IMR-90 (cell line): ENCODE results near the gene RALGPS1. TPM values are rescaled to one million over a fixed set of nuclear protein-coding genes. Genes with fewer than 3 reads are reported as not detected.
A peak's percentile ranks its signal among the peaks of the same experiment; 100 is the strongest.

ENCODE experiments used
- ATAC-seq: fragments of 200-7000 bp; cut with Tn5 transposase; 2 replicates; pipeline ENCODE4 v1.9.1; 2020; ENCODE audit warnings: low read depth, mild to moderate bottlenecking, moderate library complexity
- BruUV-seq: library from RNA; stranded (reverse); fragments of 400-500 nt; replicated peaks from 2 replicates; lab custom pipeline; 2021; lab: Mats Ljungman, UMichigan
- CTCF ChIA-PET: fragments of 300-600 bp; formaldehyde crosslinking; extraction: SDS; loops from one replicate; lab custom pipeline; 2021; ENCODE audit warnings: antibody characterized with exemption; lab: Yijun Ruan, JAX
- POLR2A ChIA-PET: fragments of 300-600 bp; sonication (Branson Sonifier 250); formaldehyde crosslinking; loops from one replicate; lab custom pipeline; 2022; ENCODE audit warnings: antibody characterized with exemption; ENCODE audit not compliant: unreplicated experiment; lab: Charles Lee
- DNase-seq: peaks from one replicate; pipeline ENCODE4 v3.0.0; 2013
- H2AFZ ChIP-seq: replicated peaks from 2 replicates; pipeline ENCODE3; 2013; ENCODE audit warnings: low read length, mild to moderate bottlenecking; ENCODE audit not compliant: poor library complexity
- H2AK5ac ChIP-seq: 2 replicates; pipeline ENCODE4 v1.6.1; 2013; ENCODE audit warnings: low read depth, low read length, inconsistent platforms
- H2AK9ac ChIP-seq: replicated peaks from 2 replicates; pipeline ENCODE3; 2013; ENCODE audit warnings: mild to moderate bottlenecking, low read depth, low read length, moderate library complexity; ENCODE audit not compliant: poor library complexity
- H2BK120ac ChIP-seq: 2 replicates; pipeline ENCODE4 v1.6.1; 2013; ENCODE audit warnings: low read depth, low read length, inconsistent platforms
- H2BK15ac ChIP-seq: 3 replicates; pipeline ENCODE4 v1.6.1; 2013; ENCODE audit warnings: low read depth, low read length, inconsistent platforms
- H2BK20ac ChIP-seq: 2 replicates; pipeline ENCODE4 v1.6.1; 2013; ENCODE audit warnings: low read depth, mild to moderate bottlenecking, inconsistent platforms, low read length, moderate library complexity
- H2BK5ac ChIP-seq: 2 replicates; pipeline ENCODE4 v1.6.1; 2013; ENCODE audit warnings: mild to moderate bottlenecking, low read depth, low read length, inconsistent platforms; ENCODE audit not compliant: poor library complexity, severe bottlenecking
- H3K14ac ChIP-seq: replicated peaks from 2 replicates; pipeline ENCODE4 v1.6.1; 2013; ENCODE audit warnings: low read depth, low read length, inconsistent platforms
- H3K18ac ChIP-seq: 2 replicates; pipeline ENCODE4 v1.6.1; 2013; ENCODE audit warnings: low read depth, low read length, control low read depth
- H3K23ac ChIP-seq: 2 replicates; pipeline ENCODE4 v1.6.1; 2013; ENCODE audit warnings: low read depth, low read length, inconsistent platforms
- H3K27ac ChIP-seq: 2 replicates; pipeline ENCODE4 v1.5.1; 2013; ENCODE audit warnings: mild to moderate bottlenecking, control low read depth, low read length; ENCODE audit not compliant: insufficient read depth
- H3K27me3 ChIP-seq: 2 replicates; pipeline ENCODE4 v1.6.1; 2013; ENCODE audit warnings: low read length; ENCODE audit not compliant: control insufficient read depth, insufficient read depth
- H3K36me3 ChIP-seq: 2 replicates; pipeline ENCODE4 v1.6.1; 2013; ENCODE audit warnings: low read length, mixed read lengths; ENCODE audit not compliant: control insufficient read depth, insufficient read depth
- H3K4ac ChIP-seq: 2 replicates; pipeline ENCODE4 v1.6.1; 2013; ENCODE audit warnings: low read depth, low read length, inconsistent platforms
- H3K4me1 ChIP-seq: 2 replicates; pipeline ENCODE4 v1.6.1; 2013; ENCODE audit warnings: low read length, mixed read lengths; ENCODE audit not compliant: control insufficient read depth, insufficient read depth
- H3K4me2 ChIP-seq: 2 replicates; pipeline ENCODE4 v1.6.1; 2013; ENCODE audit warnings: low read depth, mild to moderate bottlenecking, control low read depth, low read length, moderate library complexity
- H3K4me3 ChIP-seq: 2 replicates; pipeline ENCODE4 v1.5.1; 2013; ENCODE audit warnings: low read depth, mild to moderate bottlenecking, control low read depth, low read length, moderate library complexity; ENCODE audit not compliant: insufficient read depth
- H3K56ac ChIP-seq: 2 replicates; pipeline ENCODE4 v1.6.1; 2013; ENCODE audit warnings: low read length, inconsistent platforms; ENCODE audit not compliant: insufficient read depth; ENCODE audit errors: extremely low read depth
- H3K79me1 ChIP-seq, 2 experiments: 2 replicates each; pipeline ENCODE4 v1.6.1; 2013; ENCODE audit warnings: low read length in 2 of 2, inconsistent platforms in 1 of 2, low read depth in 1 of 2
- H3K9ac ChIP-seq: 2 replicates; pipeline ENCODE4 v1.6.1; 2013; ENCODE audit warnings: low read depth, low read length, control low read depth
- H3K9me1 ChIP-seq: 2 replicates; pipeline ENCODE4 v1.6.1; 2013; ENCODE audit warnings: low read length, inconsistent platforms; ENCODE audit not compliant: insufficient read depth
- H3K9me3 ChIP-seq: 2 replicates; pipeline ENCODE4 v1.6.1; 2013; ENCODE audit warnings: low read length; ENCODE audit not compliant: control insufficient read depth, insufficient read depth
- H4K20me1 ChIP-seq: 2 replicates; pipeline ENCODE4 v1.6.1; 2013; ENCODE audit warnings: low read length, inconsistent platforms; ENCODE audit not compliant: insufficient read depth
- H4K5ac ChIP-seq: 2 replicates; pipeline ENCODE4 v1.6.1; 2013; ENCODE audit warnings: mild to moderate bottlenecking, low read depth, low read length, control low read depth
- H4K8ac ChIP-seq, 2 experiments: 2 replicates each; pipeline ENCODE4 v1.6.1; 2013; ENCODE audit warnings: low read depth in 2 of 2, low read length in 2 of 2, control low read depth in 1 of 2, inconsistent platforms in 1 of 2
- H4K91ac ChIP-seq: 2 replicates; pipeline ENCODE4 v1.6.1; 2013; ENCODE audit warnings: low read depth, low read length, inconsistent platforms; ENCODE audit not compliant: insufficient read depth
- BHLHE40 ChIP-seq: fragments of 150-350 bp; IDR thresholded peaks from 2 replicates; pipeline ENCODE4 v1.6.1; 2016; ENCODE audit warnings: mild to moderate bottlenecking, low read depth, low read length
- CEBPB ChIP-seq: IDR thresholded peaks from 2 replicates; pipeline ENCODE4 v1.6.1; 2012; ENCODE audit warnings: low read depth, low read length, improper control_type of control experiment
- CHD1 ChIP-seq: IDR thresholded peaks from 2 replicates; pipeline ENCODE4 v1.6.1; 2012; ENCODE audit warnings: low read depth, low read length, improper control_type of control experiment
- CTCF ChIP-seq: conservative IDR thresholded peaks from 2 replicates; pipeline ENCODE4 v1.5.1; 2012; ENCODE audit warnings: mild to moderate bottlenecking, low read depth, low read length, improper control_type of control experiment
- ELK1 ChIP-seq: fragments of 150-350 bp; IDR thresholded peaks from 2 replicates; pipeline ENCODE4 v1.6.1; 2016; ENCODE audit warnings: low read depth, mild to moderate bottlenecking, low read length, moderate library complexity, borderline replicate concordance
- FOS ChIP-seq: fragments of 150-350 bp; IDR thresholded peaks from 2 replicates; pipeline ENCODE4 v1.6.1; 2016; ENCODE audit warnings: low read depth, low read length
- MAFK ChIP-seq: IDR thresholded peaks from 2 replicates; pipeline ENCODE4 v1.6.1; 2012; ENCODE audit warnings: low read depth, low read length, improper control_type of control experiment
- MAZ ChIP-seq: IDR thresholded peaks from 2 replicates; pipeline ENCODE4 v1.6.1; 2012; ENCODE audit warnings: low read depth, mild to moderate bottlenecking, low read length, improper control_type of control experiment, moderate library complexity, borderline replicate concordance
- MXI1 ChIP-seq: IDR thresholded peaks from 2 replicates; pipeline ENCODE4 v1.6.1; 2012; ENCODE audit warnings: low read depth, mild to moderate bottlenecking, low read length, moderate library complexity, borderline replicate concordance
- NFE2L2 ChIP-seq: fragments of 150-350 bp; IDR thresholded peaks from 2 replicates; pipeline ENCODE4 v1.6.1; 2016; ENCODE audit warnings: low read depth, mild to moderate bottlenecking, low read length
- POLR2A ChIP-seq: IDR thresholded peaks from 2 replicates; pipeline ENCODE4 v1.6.1; 2012; ENCODE audit warnings: mild to moderate bottlenecking, low read depth, low read length
- RAD21 ChIP-seq: IDR thresholded peaks from 2 replicates; pipeline ENCODE4 v1.6.1; 2012; ENCODE audit warnings: low read length, improper control_type of control experiment
- RCOR1 ChIP-seq: IDR thresholded peaks from 2 replicates; pipeline ENCODE4 v1.6.1; 2012; ENCODE audit warnings: mild to moderate bottlenecking, low read length, improper control_type of control experiment; ENCODE audit not compliant: insufficient replicate concordance
- RFX5 ChIP-seq: IDR thresholded peaks from 2 replicates; pipeline ENCODE4 v1.8.0; 2012; ENCODE audit warnings: low read depth, mild to moderate bottlenecking, low read length, moderate library complexity
- SMC3 ChIP-seq: fragments of 150-350 bp; IDR thresholded peaks from 2 replicates; pipeline ENCODE4 v1.6.1; 2016; ENCODE audit warnings: low read depth, mild to moderate bottlenecking, antibody characterized with exemption, low read length, moderate library complexity
- USF2 ChIP-seq: fragments of 150-350 bp; IDR thresholded peaks from 2 replicates; pipeline ENCODE4 v1.6.1; 2017; ENCODE audit warnings: mild to moderate bottlenecking, antibody characterized with exemption, low read length, low read depth
- dilution Hi-C: fragments of 300-500 bp; cut with HindIII; formaldehyde crosslinking; loops from one replicate; pipeline ENCODE4 v1.14.3; 2018; ENCODE audit warnings: low sequenced_read_pairs; ENCODE audit not compliant: unreplicated experiment
- in situ Hi-C: fragments of 300-500 bp; cut with MboI; formaldehyde crosslinking; loops from 3 replicates; pipeline ENCODE4 v1.14.3; 2019; ENCODE audit warnings: low sequenced_read_pairs, inconsistent platforms, mixed read lengths
- intact Hi-C: fragments of 100-400 bp; cut with micrococcal nuclease; formaldehyde crosslinking; loops from 2 replicates; pipeline ENCODE4 v1.10.0; 2022
- polyA plus RNA-seq, 3 experiments: library from polyadenylated mRNA; depleted of rRNA; stranded (reverse); fragments of >200 nt; gene quantifications; 2 replicates each; pipeline ENCODE4 v1.2.3, GENCODE V29; 2012; ENCODE audit warnings: low replicate concordance in 1 of 3
- total RNA-seq: library from RNA; depleted of rRNA; stranded (reverse); fragments of >200 nt; gene quantifications from 2 replicates; pipeline ENCODE4 v1.2.3, GENCODE V29; 2012

The RALGPS1 gene
- total and polyA plus RNA-seq, 2 of the 4 experiments (the other 2 are of a cell fraction) = 0.90 to 2.8 TPM

GRCh38 chr9:127263664-127264063 is 349.1 kb downstream of the RALGPS1 start:
- H3K23ac ChIP-seq = no peak overlapping the region
- CTCF ChIA-PET = interaction anchor here (0.8 kb wide), 1 partner anchor 11 kb away, joined by 3 read pairs; no protein-coding TSS in a partner anchor
- POLR2A ChIA-PET = no interaction called here
- intact Hi-C loops (no loop called here), in situ Hi-C loops (no loop called here), dilution Hi-C loops (no loop called here)
- H2AFZ ChIP-seq = no peak overlapping the region
- H3K4me3 ChIP-seq = no peak overlapping the region
- no peak overlapping the region for H4K91ac ChIP-seq
- H3K79me1 ChIP-seq = no peaks in the 10 kb centered on the region
- H2BK120ac ChIP-seq = no peak overlapping the region
- no peak overlapping the region for H2AK9ac ChIP-seq
- H2BK20ac ChIP-seq = no peak overlapping the region
- H3K9me1 ChIP-seq = no peaks in the 10 kb centered on the region
- no peak overlapping the region for H3K14ac ChIP-seq
- H2BK5ac ChIP-seq = no peak overlapping the region
- no peak overlapping the region for H4K8ac ChIP-seq
- no peak overlapping the region for H3K27ac ChIP-seq
- no peak overlapping the region for H2AK5ac ChIP-seq
- TF ChIP-seq NFE2L2 (no peak), USF2 (no peak), POLR2A (no peak), CTCF (no peak), SMC3 (no peak), BHLHE40 (no peak), CHD1 (no peak), ELK1 (no peak), RAD21 (no peak), CEBPB (no peak), MXI1 (no peak), RFX5 (no peak), FOS (no peak), RCOR1 (no peak), MAZ (no peak), MAFK (no peak)
- H3K18ac ChIP-seq = no peak overlapping the region
- DNase-seq (peak; percentile 5), ATAC-seq (no peak)
- H4K5ac ChIP-seq = no peak overlapping the region
- H3K9me3 ChIP-seq = no peaks in the 10 kb centered on the region
- H3K4ac ChIP-seq = no peak overlapping the region
- no peak overlapping the region for H3K4me2 ChIP-seq
- 0 out of 2 replicates have a peak, but pooled peaks cover 2% of the 10 kb centered on the region for H3K4me1 ChIP-seq
- no peaks in the 10 kb centered on the region for H4K20me1 ChIP-seq
- no peak overlapping the region for H2BK15ac ChIP-seq
- H3K36me3 ChIP-seq = no peaks in the 10 kb centered on the region
- H3K56ac ChIP-seq = no peak overlapping the region
- H3K27me3 ChIP-seq = no peaks in the 10 kb centered on the region
- BruUV-seq = no TSS peak
- H3K9ac ChIP-seq = no peak overlapping the region
